K562 (cell line): ENCODE measurements around the gene NEFH. TPM values are rescaled to one million over a fixed set of nuclear protein-coding genes. Genes with fewer than 3 reads are reported as not detected.
A peak's percentile ranks its signal among the peaks of the same experiment; 100 is the strongest.

Experiments
- AFF4 ChIP-seq: sonication (generic); formaldehyde crosslinking; IDR thresholded peaks from 2 replicates; pipeline ENCODE4 v1.8.0; 2023; ENCODE audit warnings: mild to moderate bottlenecking, missing genetic modification reagents
- CTBP1 ChIP-seq: fragments of 450-650 bp; IDR thresholded peaks from 2 replicates; pipeline ENCODE4 v1.6.1; 2016; ENCODE audit warnings: borderline replicate concordance
- E4F1 ChIP-seq: fragments of 250-450 bp; sonication (Bioruptor Pico); IDR thresholded peaks from 2 replicates; pipeline ENCODE4 v1.5.0; 2021; ENCODE audit warnings: mild to moderate bottlenecking, borderline replicate concordance
- GABPB2 ChIP-seq: fragments of 250-450 bp; sonication (Bioruptor Pico); conservative IDR thresholded peaks from 2 replicates; pipeline ENCODE4 v1.5.1; 2021; ENCODE audit warnings: mild to moderate bottlenecking
- GATAD2A ChIP-seq: fragments of 450-650 bp; IDR thresholded peaks from 2 replicates; pipeline ENCODE4 v1.6.1; 2017
- ILF3 ChIP-seq: fragments of 450-650 bp; IDR thresholded peaks from 2 replicates; pipeline ENCODE4 v1.6.1; 2018; ENCODE audit warnings: antibody characterized with exemption, mild to moderate bottlenecking, moderate library complexity, borderline replicate concordance
- NFIC ChIP-seq: fragments of 450-650 bp; IDR thresholded peaks from 2 replicates; pipeline ENCODE4 v1.6.1; 2017; ENCODE audit warnings: mild to moderate bottlenecking, inconsistent platforms
- NONO ChIP-seq, 2 experiments: fragments of 200-400 bp in 1 of 2; fragments of 450-650 bp in 1 of 2; formaldehyde crosslinking in 1 of 2; IDR thresholded peaks; 2 replicates each; pipeline ENCODE4 v1.6.1; 2017; ENCODE audit warnings: low read depth in 2 of 2, mild to moderate bottlenecking in 2 of 2, moderate library complexity in 2 of 2, low read length in 1 of 2
- RFX5 ChIP-seq: IDR thresholded peaks from 2 replicates; pipeline ENCODE4 v1.6.1; 2011; ENCODE audit warnings: low read depth, mild to moderate bottlenecking, improper control_type of control experiment, low read length
- RHOXF2B ChIP-seq: fragments of 250-450 bp; sonication (Bioruptor Pico); conservative IDR thresholded peaks from 2 replicates; pipeline ENCODE4 v1.5.1; 2021
- SAFB2 ChIP-seq: fragments of 200-400 bp; formaldehyde crosslinking; IDR thresholded peaks from 2 replicates; pipeline ENCODE4 v1.6.1; 2018; ENCODE audit warnings: borderline replicate concordance, low read length, low read depth, moderate library complexity; ENCODE audit not compliant: severe bottlenecking
- SMAD2 ChIP-seq: fragments of 150-350 bp; IDR thresholded peaks from 2 replicates; pipeline ENCODE4 v1.6.1; 2014; ENCODE audit warnings: low read depth, mild to moderate bottlenecking, low read length
- TRIM25 ChIP-seq: fragments of 450-650 bp; IDR thresholded peaks from 2 replicates; pipeline ENCODE4 v1.7.0; 2016; ENCODE audit warnings: borderline replicate concordance
- polyA plus RNA-seq, 8 experiments: library from polyadenylated mRNA; depleted of rRNA in 4 of 8; stranded (reverse) in 5 of 8; unstranded in 3 of 8; fragments of >200 nt; fragmentation: Nextera tagmentation in 2 of 8; fragmentation: Illumina TruSeq in 1 of 8; extraction: Ambion mirVana in 2 of 8; extraction: Trizol in 1 of 8; gene quantifications; 2 replicates each; pipeline versions ENCODE4 v1.2.1 to v1.2.3, GENCODE V29; 2011 to 2014; ENCODE audit warnings: inconsistent platforms in 1 of 8, missing spikeins in 1 of 8
- total RNA-seq, 7 experiments: library from RNA; depleted of rRNA in 6 of 7; stranded (reverse); fragments of >200 nt in 6 of 7; fragmentation: Illumina TruSeq in 2 of 7; extraction: Trizol in 2 of 7; gene quantifications; 2 replicates each; pipeline versions ENCODE4 v1.2.1 to v1.2.3, GENCODE V29; 2011 to 2021; ENCODE audit warnings: low replicate concordance in 1 of 7
- TF ChIP-seq, protein P1 (sequence below): sonication (generic); formaldehyde crosslinking; IDR thresholded peaks from 2 replicates; pipeline ENCODE4 v1.9.0; 2022; ENCODE audit warnings: mild to moderate bottlenecking, missing genetic modification reagents

The NEFH gene
- total and polyA plus RNA-seq, 9 of the 15 experiments (the other 6 are each of a cell fraction or from before 2014, with no cell fraction given): 2.3 to 26.9 (median 10.8) TPM

GRCh38 chr22:29503811-29504372 is 23.9 kb downstream of the NEFH start (continued):
- no peak for TF ChIP-seq AFF4 (CRISPR knock-in tag)
- no peak for TF ChIP-seq ILF3
- TF ChIP-seq, protein P1, sequence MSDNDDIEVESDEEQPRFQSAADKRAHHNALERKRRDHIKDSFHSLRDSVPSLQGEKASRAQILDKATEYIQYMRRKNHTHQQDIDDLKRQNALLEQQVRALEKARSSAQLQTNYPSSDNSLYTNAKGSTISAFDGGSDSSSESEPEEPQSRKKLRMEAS (CRISPR knock-in tag): no peak
- peak; percentile 96 for TF ChIP-seq NFIC
- no peak for TF ChIP-seq NONO (IDR thresholded peaks at IDR 0.05; ENCODE audit: low read depth in 2 of 2, low read length in 1 of 2)
- no peak for TF ChIP-seq TRIM25
- no peak for TF ChIP-seq SAFB2
- TF ChIP-seq CTBP1: no peak
- no peak for TF ChIP-seq RFX5
- no peak for TF ChIP-seq GATAD2A
- TF ChIP-seq SMAD2: no peak
- TF ChIP-seq E4F1 (CRISPR knock-in tag): no peak
- TF ChIP-seq RHOXF2B (CRISPR knock-in tag): no peak
- TF ChIP-seq GABPB2 (CRISPR knock-in tag): no peak
